Large intestine (tissue), 3 donors: ENCODE data around the gene FCGBP. TPM values are rescaled to one million over a fixed set of nuclear protein-coding genes. Genes with fewer than 3 reads are reported as not detected.
A peak's percentile ranks its signal among the peaks of the same experiment; 100 is the strongest.
"Not testable (repeated sequence)": the region's sequence is repeated elsewhere in the genome, so short reads cannot be mapped to it uniquely, and the experiment has no call there.

Source experiments
- DNase-seq, 2 donors: peaks; one replicate each; pipeline versions ENCODE4 v3.0.0 to v3.0.0-alpha.2; 2013
- H3K27ac ChIP-seq: one replicate; pipeline ENCODE4 v1.5.1; 2013; ENCODE audit warnings: low read length
- H3K27me3 ChIP-seq: 2 replicates; pipeline ENCODE4 v1.6.1; 2013; ENCODE audit warnings: low read length; ENCODE audit not compliant: control insufficient read depth, insufficient read depth
- H3K36me3 ChIP-seq: 2 replicates; pipeline ENCODE4 v1.6.1; 2013; ENCODE audit warnings: low read length; ENCODE audit not compliant: control insufficient read depth, insufficient read depth
- H3K4me1 ChIP-seq: one replicate; pipeline ENCODE4 v1.6.1; 2013; ENCODE audit warnings: low read length; ENCODE audit not compliant: control insufficient read depth, insufficient read depth
- H3K4me3 ChIP-seq: one replicate; pipeline ENCODE4 v1.5.1; 2013; ENCODE audit warnings: low read length
- H3K9me3 ChIP-seq: one replicate; pipeline ENCODE4 v1.6.1; 2013; ENCODE audit warnings: mild to moderate bottlenecking, low read depth, low read length, moderate library complexity; ENCODE audit not compliant: control insufficient read depth
- WGBS: methylation state at CpG from one replicate; pipeline ENCODE4 v1.1.5; 2013; ENCODE audit warnings: low lambda C conversion rate; ENCODE audit not compliant: insufficient coverage; 5-methylcytosine and 5-hydroxymethylcytosine counted together
- polyA plus RNA-seq: library from polyadenylated mRNA; unstranded; fragments of 120-200 nt; gene quantifications from one replicate; pipeline ENCODE4 v1.2.1, GENCODE V29; 2013

Gene FCGBP
- polyA plus RNA-seq, 1 donor, result 609 TPM

GRCh38 chr19:39906283-39906682 lies 28.2 kb downstream of the FCGBP start:
- Histone ChIP-seq H3K27ac (no peak overlapping the region), H3K27me3 (no peaks in the 10 kb centered on the region), H3K36me3 (no peaks in the 10 kb centered on the region), H3K4me3 (no peak overlapping the region), H3K4me1 (no peaks in the 10 kb centered on the region), H3K9me3 (no peaks in the 10 kb centered on the region)
- no peak for DNase-seq
- WGBS, result no CpG with 5 or more reads among the region's 8 CpGs

GRCh38 chr19:39903486-39904091 lies 30.8 kb downstream of the FCGBP start:
- not testable (repeated sequence) for H3K27me3 ChIP-seq, H3K9me3 ChIP-seq, H3K36me3 ChIP-seq, DNase-seq, H3K4me1 ChIP-seq, H3K4me3 ChIP-seq, H3K27ac ChIP-seq
- no CpG with 5 or more reads among the region's 8 CpGs for WGBS

- WGBS, result no CpG with 5 or more reads among the region's 15 CpGs
- DNase-seq, H3K9me3 ChIP-seq, H3K27me3 ChIP-seq, H3K4me1 ChIP-seq, H3K27ac ChIP-seq, H3K4me3 ChIP-seq, H3K36me3 ChIP-seq: not testable (repeated sequence)
Measured at GRCh38 chr19:39902326-39902725, 32.1 kb downstream of the FCGBP start.

GRCh38 chr19:39901681-39902080 lies 32.8 kb downstream of the FCGBP start:
- H3K27me3 ChIP-seq, H3K4me3 ChIP-seq, H3K36me3 ChIP-seq, H3K9me3 ChIP-seq, DNase-seq, H3K4me1 ChIP-seq, H3K27ac ChIP-seq: not testable (repeated sequence)
- WGBS, result no CpG with 5 or more reads among the region's 7 CpGs

GRCh38 chr19:39898858-39899257 lies 35.6 kb downstream of the FCGBP start:
- H3K36me3 ChIP-seq, H3K9me3 ChIP-seq, H3K4me3 ChIP-seq, H3K27me3 ChIP-seq, H3K27ac ChIP-seq, H3K4me1 ChIP-seq: not testable (repeated sequence)
- peak in 1 of 2 donors; percentile 46 for DNase-seq
- WGBS, result no CpG with 5 or more reads among the region's 6 CpGs

- H3K36me3 ChIP-seq, H3K27ac ChIP-seq, H3K4me3 ChIP-seq, H3K27me3 ChIP-seq, H3K4me1 ChIP-seq, H3K9me3 ChIP-seq: not testable (repeated sequence)
- DNase-seq, result peak in 1 of 2 donors; percentile 66
- no CpG with 5 or more reads among the region's 13 CpGs for WGBS
Measured at GRCh38 chr19:39897511-39898245, 36.8 kb downstream of the FCGBP start.

- DNase-seq, H3K27me3 ChIP-seq, H3K36me3 ChIP-seq, H3K4me3 ChIP-seq, H3K9me3 ChIP-seq, H3K4me1 ChIP-seq, H3K27ac ChIP-seq: not testable (repeated sequence)
- 100% methylated on average over 1 of the region's 11 CpGs for WGBS
Measured at GRCh38 chr19:39895096-39895495, 39.3 kb downstream of the FCGBP start.

GRCh38 chr19:39894236-39894606 lies 40.2 kb downstream of the FCGBP start:
- not testable (repeated sequence) for H3K27ac ChIP-seq, H3K27me3 ChIP-seq, DNase-seq, H3K4me3 ChIP-seq, H3K9me3 ChIP-seq, H3K4me1 ChIP-seq, H3K36me3 ChIP-seq
- no CpG with 5 or more reads among the region's 16 CpGs for WGBS

GRCh38 chr19:39893366-39894235 lies 40.8 kb downstream of the FCGBP start:
- WGBS, result 83% methylated on average over 3 of the region's 29 CpGs
- not testable (repeated sequence) for DNase-seq, H3K36me3 ChIP-seq, H3K4me3 ChIP-seq, H3K27ac ChIP-seq, H3K4me1 ChIP-seq, H3K27me3 ChIP-seq, H3K9me3 ChIP-seq

- DNase-seq, H3K36me3 ChIP-seq, H3K27ac ChIP-seq, H3K4me1 ChIP-seq, H3K9me3 ChIP-seq, H3K27me3 ChIP-seq, H3K4me3 ChIP-seq: not testable (repeated sequence)
- WGBS, result 95% methylated on average over 4 of the region's 5 CpGs
Measured at GRCh38 chr19:39892506-39892902, 41.9 kb downstream of the FCGBP start.
